Kidney (tissue), 22 donors: ENCODE data around the gene RNF39. TPM values are rescaled to one million over a fixed set of nuclear protein-coding genes. Genes with fewer than 3 reads are reported as not detected.
"Not testable (repeated sequence)": the region's sequence is repeated elsewhere in the genome, so short reads cannot be mapped to it uniquely, and the experiment has no call there.

Source experiments
- DNase-seq, 5 donors: peaks; one replicate each; pipeline ENCODE4 v3.0.0-alpha.2; 2013 to 2020
- FAIRE-seq: peaks from 2 replicates; lab custom pipeline; 2012; peaks lifted over from hg19 to GRCh38; lab: Jason Lieb, UNC
- H3K27ac ChIP-seq, 2 donors: one replicate each; pipeline ENCODE4 v1.7.0; 2013; ENCODE audit warnings: low read depth in 2 of 2, low read length in 2 of 2, inconsistent platforms in 1 of 2
- H3K27me3 ChIP-seq: one replicate; pipeline ENCODE4 v1.7.1; 2013; ENCODE audit warnings: low read length, inconsistent platforms; ENCODE audit not compliant: control insufficient read depth, insufficient read depth
- H3K36me3 ChIP-seq, 3 donors: one replicate each; pipeline versions ENCODE4 v1.7.0 to v1.7.1; 2013; ENCODE audit warnings: low read length in 3 of 3, control low read depth in 1 of 3, inconsistent platforms in 1 of 3; ENCODE audit not compliant: insufficient read depth in 3 of 3, control insufficient read depth in 2 of 3
- H3K4me1 ChIP-seq, 3 donors: one replicate each; pipeline versions ENCODE4 v1.7.0 to v1.7.1; 2013; ENCODE audit warnings: low read length in 3 of 3, inconsistent platforms in 1 of 3, low read depth in 1 of 3; ENCODE audit not compliant: control insufficient read depth in 2 of 3, insufficient read depth in 2 of 3
- H3K4me3 ChIP-seq, 3 donors: one replicate each; pipeline versions ENCODE4 v1.7.0 to v1.8.1; 2013; ENCODE audit warnings: low read length in 3 of 3, control low read depth in 1 of 3, inconsistent platforms in 1 of 3
- H3K9ac ChIP-seq, 3 donors: one replicate each; pipeline versions ENCODE4 v1.7.0 to v1.7.1; 2013; ENCODE audit warnings: low read length in 3 of 3, control low read depth in 1 of 3, inconsistent platforms in 1 of 3
- H3K9me3 ChIP-seq, 3 donors: one replicate each; pipeline versions ENCODE4 v1.7.0 to v1.7.1; 2013; ENCODE audit warnings: low read length in 3 of 3, control low read depth in 1 of 3, inconsistent platforms in 1 of 3; ENCODE audit not compliant: control insufficient read depth in 2 of 3, insufficient read depth in 1 of 3
- CTCF ChIP-seq: IDR thresholded peaks from 3 replicates; pipeline ENCODE4 v1.5.1; 2012; ENCODE audit warnings: mild to moderate bottlenecking, moderate library complexity, borderline replicate concordance; ENCODE audit not compliant: insufficient read depth; ENCODE audit errors: extremely low read depth
- intact Hi-C: fragments of 100-400 bp; cut with DNase I; formaldehyde crosslinking; loops from one replicate; pipeline ENCODE4 v1.11.1; 2022
- long read RNA-seq, 10 donors: library from polyadenylated mRNA in 1 of 10; unstranded in 1 of 10; transcript quantifications; one replicate each; pipeline ENCODE4 v2.0.0 and lab custom pipeline, GENCODE V29; 2021 to 2026
- polyA plus RNA-seq: library from polyadenylated mRNA; stranded (reverse); fragments of 350-450 nt; fragmentation: Illumina TruSeq; extraction: RNeasy Lipid Tissue Mini Kit (QIAGEN cat#74804); gene quantifications from one replicate; pipeline ENCODE4 v1.2.3, GENCODE V29; 2014; ENCODE audit warnings: low read depth, low replicate concordance; ENCODE audit not compliant: insufficient read depth
- total RNA-seq: library from RNA; stranded (reverse); fragmentation: NEBNext Ultra II Directional; extraction: Animal tissue kit (Norgen Biotek cat#: 25700); gene quantifications from one replicate; pipeline ENCODE4 v1.2.1, GENCODE V29; 2021
- donor health status: control.
- donor health status: control.
- donor health status: control.
- donor health status: control.
- donor health status: control.
- donor health status: DM: yes; HTN: yes; CAD: no.
- donor health status: Normal renal cell carcinoma (clear cell type).

The RNF39 gene
- total RNA-seq, result 1.3 TPM
- not detected for polyA plus RNA-seq
- long read RNA-seq, donor 1, result 0 reads
- long read RNA-seq, donor 2, result 0 reads
- long read RNA-seq, donor 3, result 0 reads
- long read RNA-seq, donor 4, partial matches to known transcripts, result 7 of 78 reads
- long read RNA-seq, donor 4, other reads (novel, unspliced or antisense), result 71 of 78 reads
- long read RNA-seq, donor 5, result 0 reads
- long read RNA-seq, donor 6, result 0 reads
- long read RNA-seq, donor 7, partial matches to known transcripts, result 1 of 1 reads
- long read RNA-seq, donor 7, other reads (novel, unspliced or antisense), result 0 of 1 reads
- long read RNA-seq, donor 8, result 0 reads
- long read RNA-seq, donor 9, partial matches to known transcripts, result 69 of 93 reads
- long read RNA-seq, donor 9, other reads (novel, unspliced or antisense), result 24 of 93 reads
- long read RNA-seq, donor 10, result 0 reads

DNA sequence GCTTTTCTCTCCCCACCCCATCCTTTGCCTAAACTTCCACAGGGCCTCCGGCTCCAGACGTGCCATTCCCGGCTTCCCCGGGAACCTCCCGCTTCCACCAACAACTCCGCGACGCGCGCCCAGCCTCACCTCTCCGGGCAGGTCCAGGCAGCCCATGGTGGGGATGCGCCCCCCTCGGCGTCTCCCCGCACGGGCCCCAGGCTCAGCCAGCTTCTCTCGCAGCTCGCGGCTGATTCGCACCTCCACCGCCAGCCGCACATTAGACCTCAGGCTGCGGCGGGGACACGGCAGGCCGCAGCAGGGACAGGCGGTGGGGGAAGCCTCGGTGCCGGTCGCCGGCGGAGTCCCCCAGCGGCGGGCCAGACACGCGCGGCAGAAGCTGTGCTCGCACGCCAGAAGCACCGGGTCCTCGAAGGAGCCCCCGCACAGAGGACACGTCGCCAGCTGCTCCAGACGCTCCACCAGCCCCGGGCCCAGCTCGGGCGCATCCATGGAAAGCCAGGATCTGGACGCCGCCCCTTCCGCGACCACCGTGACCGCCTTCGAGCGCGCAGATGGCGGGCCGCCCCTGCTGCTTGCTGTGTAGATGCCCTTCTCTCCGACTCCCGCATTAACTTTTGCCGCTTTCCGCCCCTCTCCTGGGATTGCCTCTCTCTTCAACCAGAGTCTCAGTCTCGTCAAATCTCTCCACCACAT, at the start of gene RNF39:
Gene RNF39, minus strand, starts transcription at position 676 of the 696 bp plus-strand sequence. Its CDS starts 184 bp downstream, at position 492.
- Histone ChIP-seq H3K9me3 (no peaks in the 10 kb centered on the region), H3K4me3 (peak within 1 kb of the TSS in 1 of 3 donors; percentile 21), H3K27ac (no peak within 1 kb of the TSS), H3K4me1 (peaks cover 0 to 8% (median 3%) of the 10 kb centered on the region in 3 donors), H3K27me3 (peaks cover 57% of the 10 kb centered on the region), H3K9ac (no peak within 1 kb of the TSS), H3K36me3 (no peaks in the 10 kb centered on the region)
- intact Hi-C loops, result no loop called here
- TF ChIP-seq CTCF, result no peak
- FAIRE-seq (no peak), DNase-seq (peak in 3 of 5 donors; percentile 19 to 78 (median 25))

DNA sequence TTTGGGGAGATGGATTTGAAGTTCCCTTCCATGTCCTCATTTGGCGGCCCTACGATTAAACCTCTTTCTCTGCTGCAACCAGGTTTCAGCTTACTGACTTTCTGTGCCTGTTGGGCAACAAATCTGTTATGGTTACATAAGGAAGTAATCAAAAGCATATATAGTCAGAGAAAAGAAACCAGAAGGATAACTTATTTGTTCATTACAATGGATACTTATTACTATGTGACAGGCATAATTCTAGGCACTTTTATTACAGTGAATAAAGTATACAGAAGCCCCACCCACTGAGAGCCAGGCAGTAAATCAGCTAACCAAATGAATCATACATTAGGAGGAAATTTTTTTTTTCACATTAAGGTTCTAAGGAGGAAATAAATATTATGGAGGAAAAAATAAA, 46.9 kb upstream of the RNF39 start:
- intact Hi-C loops, result no loop called here
- no peaks in the 10 kb centered on the region for H3K9me3 ChIP-seq
- no peak overlapping the region for H3K27ac ChIP-seq
- no peak overlapping the region for H3K4me3 ChIP-seq
- no peak for TF ChIP-seq CTCF
- DNase-seq, result no peak
- H3K27me3 ChIP-seq, result peaks cover 4% of the 10 kb centered on the region
- H3K36me3 ChIP-seq, result no peaks in the 10 kb centered on the region
- H3K9ac ChIP-seq, result no peak overlapping the region
- no peaks in the 10 kb centered on the region for H3K4me1 ChIP-seq
- FAIRE-seq, result no peak

DNA sequence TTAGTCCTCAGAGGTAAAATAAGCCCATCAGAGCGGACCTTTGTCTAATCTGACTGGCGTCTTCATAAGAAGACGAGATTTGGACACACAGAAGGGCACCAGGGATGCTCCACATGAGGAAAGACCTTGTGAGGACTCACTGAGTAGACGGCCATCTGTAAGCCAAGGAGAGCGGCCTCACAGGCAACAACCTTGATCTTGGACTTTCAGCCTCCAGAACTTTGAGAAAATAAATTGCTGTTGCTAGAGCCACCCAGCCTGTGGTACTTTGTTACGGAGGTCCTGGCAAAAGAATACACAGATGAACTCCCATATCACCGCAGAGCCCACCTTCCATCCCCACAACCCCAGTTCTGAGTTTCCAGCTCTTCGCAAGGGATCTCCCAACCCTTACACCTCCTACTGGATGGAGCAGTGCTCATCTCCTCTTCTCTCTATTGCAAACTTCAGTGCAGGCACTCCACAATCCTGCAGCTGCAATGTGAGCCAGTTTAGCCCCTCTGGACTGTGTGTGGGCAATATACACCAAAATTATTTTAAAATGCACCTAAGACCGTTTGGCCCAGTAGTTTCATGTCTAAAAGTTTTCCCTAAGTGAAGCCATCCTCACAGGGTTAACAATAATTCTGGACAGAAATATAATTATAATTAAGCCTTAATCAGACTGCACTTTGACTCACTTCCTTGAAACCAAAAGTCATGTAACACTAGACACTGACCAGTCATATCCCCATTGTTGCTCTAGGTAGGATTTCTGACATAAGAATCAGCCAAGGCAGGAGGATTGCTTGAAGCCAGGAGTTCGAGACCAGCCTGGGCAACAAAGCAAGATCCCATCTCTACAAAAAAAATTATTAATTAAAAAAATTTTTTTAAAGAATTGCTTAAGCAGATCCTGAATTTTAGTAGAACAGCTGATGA, 46.1 kb upstream of the RNF39 start:
- no peak overlapping the region for H3K4me3 ChIP-seq
- intact Hi-C loops, result no loop called here
- FAIRE-seq (no peak), DNase-seq (no peak)
- no peak for TF ChIP-seq CTCF
- H3K4me1 ChIP-seq, result no peaks in the 10 kb centered on the region
- no peaks in the 10 kb centered on the region for H3K36me3 ChIP-seq
- H3K27ac ChIP-seq, result no peak overlapping the region
- H3K9ac ChIP-seq, result no peak overlapping the region
- peaks cover 4% of the 10 kb centered on the region for H3K27me3 ChIP-seq
- H3K9me3 ChIP-seq, result no peaks in the 10 kb centered on the region

GRCh38 chr6:30118691-30119090, 43.1 kb upstream of the RNF39 start:
- H3K9ac ChIP-seq, intact Hi-C loops, H3K27ac ChIP-seq, H3K9me3 ChIP-seq, FAIRE-seq, H3K36me3 ChIP-seq, H3K27me3 ChIP-seq, H3K4me3 ChIP-seq, DNase-seq, H3K4me1 ChIP-seq: not testable (repeated sequence)
